ENCODE data around the gene FOXM1. TPM values are rescaled to one million over a fixed set of nuclear protein-coding genes. Genes with fewer than 3 reads are reported as not detected.

The FOXM1 gene
- polyA plus RNA-seq, 4 donors: 24.8 to 35.9 (median 33.0) TPM

Other genes starting within 250 kb of the FOXM1 start
- gene FKBP4, start 82.2 kb downstream of the FOXM1 start, polyA plus RNA-seq (ENCODE audit: insufficient read length in 4 of 4): 100 to 1,000 TPM; 114 to 154 (median 135) TPM
- 10 to 100 TPM; 48.9 to 94.5 (median 67.2) TPM for gene ITFG2, start 64.5 kb downstream of the FOXM1 start, polyA plus RNA-seq (ENCODE audit: insufficient read length in 4 of 4)
- gene NRIP2, start 42.1 kb downstream of the FOXM1 start, polyA plus RNA-seq (ENCODE audit: insufficient read length in 4 of 4): 10 to 100 TPM; 31.1 to 39.5 (median 34.3) TPM
- 1 to 10 TPM in 2 of 4 donors, under 1 TPM in 2; 0.34 to 3.5 (median 1.5) TPM for gene TEX52, start 20.1 kb downstream of the FOXM1 start, polyA plus RNA-seq (ENCODE audit: insufficient read length in 4 of 4)
- gene RHNO1, start within 50 bp of the FOXM1 start, polyA plus RNA-seq (ENCODE audit: insufficient read length in 4 of 4): 10 to 100 TPM; 38.2 to 45.1 (median 41.1) TPM
- 10 to 100 TPM; 31.8 to 35.6 (median 33.4) TPM for gene TULP3, start 13.7 kb upstream of the FOXM1 start, polyA plus RNA-seq (ENCODE audit: insufficient read length in 4 of 4)
- gene TEAD4, start 82.2 kb upstream of the FOXM1 start, polyA plus RNA-seq (ENCODE audit: insufficient read length in 4 of 4): 10 to 100 TPM; 17.9 to 22.9 (median 21.5) TPM
- gene TSPAN9, start 200.2 kb upstream of the FOXM1 start, polyA plus RNA-seq (ENCODE audit: insufficient read length in 4 of 4): 100 to 1,000 TPM in 2 of 4 donors, 10 to 100 TPM in 2; 81.7 to 105 (median 95.4) TPM

Measured in left renal cortex interstitium (tissue), 4 donors.